OCI-LY1 (cell line): ENCODE results near the gene IFITM2.
"Not testable (repeated sequence)": the region's sequence is repeated elsewhere in the genome, so short reads cannot be mapped to it uniquely, and the experiment has no call there.

Experiments used
- H2AFZ ChIP-seq: fragments of 200-600 bp; sonication (generic), shearing (Covaris generic); 2 replicates; pipeline ENCODE4 v1.6.0; 2014; ENCODE audit warnings: antibody characterized with exemption, mild to moderate bottlenecking, low read length
- H3F3A ChIP-seq: fragments of 200-600 bp; sonication (generic), shearing (Covaris generic); 2 replicates; pipeline ENCODE4 v1.6.0; 2014; ENCODE audit warnings: mild to moderate bottlenecking, antibody characterized with exemption, low read length, moderate library complexity; ENCODE audit not compliant: insufficient read depth
- H3K27ac ChIP-seq: fragments of 200-600 bp; sonication (generic); 2 replicates; pipeline ENCODE4 v1.5.1; 2014; ENCODE audit warnings: low read length, mixed run types, mild to moderate bottlenecking, low read depth; ENCODE audit not compliant: poor library complexity, severe bottlenecking
- H3K27me3 ChIP-seq: fragments of 200-600 bp; sonication (generic); 2 replicates; pipeline ENCODE4 v1.6.0; 2014; ENCODE audit warnings: antibody characterized with exemption, mild to moderate bottlenecking, low read length, moderate library complexity; ENCODE audit not compliant: insufficient read depth
- H3K36me3 ChIP-seq: fragments of 200-600 bp; sonication (generic); 2 replicates; pipeline ENCODE4 v1.6.1; 2014; ENCODE audit warnings: mild to moderate bottlenecking, antibody characterized with exemption, low read length, moderate library complexity, mixed read lengths; ENCODE audit not compliant: insufficient read depth
- H3K4me1 ChIP-seq: fragments of 200-600 bp; sonication (generic); 2 replicates; pipeline ENCODE4 v1.5.1; 2014; ENCODE audit warnings: mild to moderate bottlenecking, low read length, moderate library complexity; ENCODE audit not compliant: insufficient read depth, severe bottlenecking
- H3K4me2 ChIP-seq: fragments of 200-600 bp; sonication (generic), shearing (Covaris generic); 2 replicates; pipeline ENCODE4 v1.6.1; 2014; ENCODE audit warnings: low read length
- H3K4me3 ChIP-seq: fragments of 200-600 bp; sonication (generic); 2 replicates; pipeline ENCODE4 v1.5.1; 2014; ENCODE audit warnings: low read length, low read depth, mild to moderate bottlenecking, mixed read lengths; ENCODE audit not compliant: poor library complexity, severe bottlenecking
- H3K79me2 ChIP-seq: fragments of 200-600 bp; shearing (Covaris generic); 2 replicates; pipeline ENCODE4 v1.6.1; 2016; ENCODE audit warnings: mixed run types, low read length, mixed read lengths; ENCODE audit not compliant: insufficient read depth
- H3K9ac ChIP-seq: fragments of 200-600 bp; sonication (generic), shearing (Covaris generic); 2 replicates; pipeline ENCODE4 v1.6.1; 2014; ENCODE audit warnings: mild to moderate bottlenecking, low read length, mixed read lengths
- H3K9me2 ChIP-seq: fragments of 200-600 bp; sonication (generic), shearing (Covaris generic); 2 replicates; pipeline ENCODE4 v1.6.1; 2014; ENCODE audit warnings: low read depth, mild to moderate bottlenecking, low read length, mixed read lengths
- H3K9me3 ChIP-seq: fragments of 200-600 bp; shearing (Covaris generic); 2 replicates; pipeline ENCODE4 v1.6.1; 2014; ENCODE audit warnings: low read length, mixed read lengths
- H4K20me1 ChIP-seq: fragments of 200-600 bp; sonication (generic), shearing (Covaris generic); 2 replicates; pipeline ENCODE4 v1.6.0; 2016; ENCODE audit warnings: mild to moderate bottlenecking, low read length; ENCODE audit not compliant: insufficient read depth
- EZH2 ChIP-seq: fragments of 200-600 bp; sonication (generic), shearing (Covaris generic); IDR thresholded peaks from 2 replicates; pipeline ENCODE4 v1.8.0; 2017; ENCODE audit warnings: borderline replicate concordance, mixed run types, mild to moderate bottlenecking, antibody characterized with exemption, low read length, moderate library complexity, mixed read lengths
- TF ChIP-seq, protein P1 (sequence below): fragments of 200-600 bp; sonication (generic), shearing (Covaris generic); IDR thresholded peaks from 2 replicates; pipeline ENCODE4 v1.5.1; 2017; ENCODE audit warnings: mild to moderate bottlenecking, antibody characterized with exemption, low read length, moderate library complexity, mixed read lengths

The IFITM2 gene

DNA sequence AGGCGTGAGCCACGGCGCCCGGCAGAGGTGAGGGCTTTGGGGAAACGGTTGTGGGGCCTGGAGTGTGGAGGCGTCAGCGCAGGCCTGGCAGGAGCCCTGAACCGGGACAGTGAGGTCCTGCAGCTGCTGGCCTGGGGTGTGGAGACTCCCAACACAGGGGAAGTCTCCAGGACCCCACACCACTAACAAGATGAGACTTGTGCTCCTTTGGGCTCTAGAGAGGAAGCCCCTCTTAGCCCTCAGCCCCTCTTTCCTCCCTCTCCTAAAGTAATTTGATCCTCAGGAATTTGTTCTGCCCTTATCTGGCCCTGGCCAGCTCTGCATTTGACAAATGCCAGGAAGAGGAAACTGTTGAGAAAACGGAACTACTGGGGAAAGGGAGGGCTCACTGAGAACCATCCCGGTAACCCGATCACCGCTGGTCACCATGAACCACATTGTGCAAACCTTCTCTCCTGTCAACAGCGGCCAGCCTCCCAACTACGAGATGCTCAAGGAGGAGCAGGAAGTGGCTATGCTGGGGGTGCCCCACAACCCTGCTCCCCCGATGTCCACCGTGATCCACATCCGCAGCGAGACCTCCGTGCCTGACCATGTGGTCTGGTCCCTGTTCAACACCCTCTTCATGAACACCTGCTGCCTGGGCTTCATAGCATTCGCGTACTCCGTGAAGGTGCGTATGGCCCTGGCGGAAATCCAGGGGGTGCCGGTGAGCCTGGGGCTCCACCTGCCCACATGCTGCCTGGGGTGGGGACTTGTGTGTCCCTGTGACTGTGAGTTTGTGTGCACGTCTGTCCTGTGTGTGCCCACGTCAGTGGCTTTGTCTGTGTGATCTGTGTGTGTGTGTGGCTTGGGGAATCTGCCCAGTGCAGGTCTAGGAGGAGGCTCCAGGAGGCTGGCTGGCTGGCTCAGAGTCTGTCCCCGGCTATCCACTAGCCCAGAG lies at the start of gene IFITM2:
Gene IFITM2 (plus strand): TSS at position 51 of the 943 bp plus-strand sequence. CDS start 377 bp downstream, at position 428.
- H3K27ac ChIP-seq, H4K20me1 ChIP-seq, H3K36me3 ChIP-seq, H2AFZ ChIP-seq, H3K27me3 ChIP-seq, H3K4me1 ChIP-seq, H3F3A ChIP-seq, H3K9me3 ChIP-seq, H3K79me2 ChIP-seq, H3K9me2 ChIP-seq: not testable (repeated sequence)
- peak within 1 kb of the TSS; percentile 18; the same call in 1 of the 2 replicates for H3K9ac ChIP-seq
- peak within 1 kb of the TSS; percentile 50 for H3K4me3 ChIP-seq
- peak within 1 kb of the TSS; percentile 42; the same call in 1 of the 2 replicates for H3K4me2 ChIP-seq

DNA sequence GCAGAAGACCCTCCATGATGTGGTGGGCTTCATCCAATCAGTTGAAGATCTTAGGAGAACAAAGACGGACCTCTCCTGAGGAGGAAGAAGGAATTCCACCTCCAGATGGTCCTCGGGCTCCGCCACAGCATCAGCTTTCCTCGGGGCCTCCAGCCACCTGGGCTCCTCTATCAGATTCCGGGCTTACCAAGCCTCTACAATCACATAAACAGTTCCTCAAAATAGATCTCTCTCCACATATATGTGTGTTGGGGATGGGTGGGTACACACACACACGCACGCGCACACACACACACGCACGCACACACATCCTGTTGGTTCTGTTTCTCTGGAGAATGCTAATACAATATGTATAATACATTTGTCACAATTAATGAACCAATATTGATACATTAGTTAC lies 48.2 kb upstream of the IFITM2 start:
- Histone ChIP-seq H3K79me2 (no peaks in the 10 kb centered on the region), H3K4me2 (no peak overlapping the region), H3K4me1 (peaks cover 16% of the 10 kb centered on the region), H4K20me1 (no peaks in the 10 kb centered on the region), H3K9me3 (0 out of 2 replicates have a peak, but pooled peaks cover 4% of the 10 kb centered on the region), H2AFZ (no peak overlapping the region), H3K27me3 (no peaks in the 10 kb centered on the region), H3K9ac (no peak overlapping the region), H3F3A (no peaks in the 10 kb centered on the region; the same call in 1 of the 2 replicates), H3K9me2 (no peaks in the 10 kb centered on the region), H3K27ac (no peak overlapping the region), H3K4me3 (no peak overlapping the region), H3K36me3 (no peaks in the 10 kb centered on the region)
- no peak for TF ChIP-seq EZH2
- TF ChIP-seq, protein P1, sequence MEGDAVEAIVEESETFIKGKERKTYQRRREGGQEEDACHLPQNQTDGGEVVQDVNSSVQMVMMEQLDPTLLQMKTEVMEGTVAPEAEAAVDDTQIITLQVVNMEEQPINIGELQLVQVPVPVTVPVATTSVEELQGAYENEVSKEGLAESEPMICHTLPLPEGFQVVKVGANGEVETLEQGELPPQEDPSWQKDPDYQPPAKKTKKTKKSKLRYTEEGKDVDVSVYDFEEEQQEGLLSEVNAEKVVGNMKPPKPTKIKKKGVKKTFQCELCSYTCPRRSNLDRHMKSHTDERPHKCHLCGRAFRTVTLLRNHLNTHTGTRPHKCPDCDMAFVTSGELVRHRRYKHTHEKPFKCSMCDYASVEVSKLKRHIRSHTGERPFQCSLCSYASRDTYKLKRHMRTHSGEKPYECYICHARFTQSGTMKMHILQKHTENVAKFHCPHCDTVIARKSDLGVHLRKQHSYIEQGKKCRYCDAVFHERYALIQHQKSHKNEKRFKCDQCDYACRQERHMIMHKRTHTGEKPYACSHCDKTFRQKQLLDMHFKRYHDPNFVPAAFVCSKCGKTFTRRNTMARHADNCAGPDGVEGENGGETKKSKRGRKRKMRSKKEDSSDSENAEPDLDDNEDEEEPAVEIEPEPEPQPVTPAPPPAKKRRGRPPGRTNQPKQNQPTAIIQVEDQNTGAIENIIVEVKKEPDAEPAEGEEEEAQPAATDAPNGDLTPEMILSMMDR, result no peak

DNA sequence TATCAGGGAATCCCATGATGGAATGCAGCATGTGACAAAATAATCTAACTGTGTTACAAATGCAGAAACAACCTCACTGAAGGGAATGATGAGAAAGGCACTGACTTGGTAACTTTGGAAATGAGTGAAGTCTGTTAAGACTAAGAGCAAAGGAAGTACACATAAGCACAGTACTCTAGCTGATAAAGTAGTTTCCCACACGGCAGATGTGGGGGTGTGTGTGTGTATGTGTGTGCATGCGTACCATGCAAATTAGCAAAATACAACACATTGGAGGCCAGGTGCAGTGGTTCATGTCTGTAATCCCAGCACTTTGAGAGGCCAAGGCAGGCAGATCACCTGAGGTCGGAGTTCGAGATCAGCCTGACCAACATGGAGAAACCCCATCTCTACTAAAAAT lies 46.0 kb upstream of the IFITM2 start:
- Histone ChIP-seq H3K9me2 (no peaks in the 10 kb centered on the region), H3K27me3 (no peaks in the 10 kb centered on the region), H3K4me1 (peaks cover 16% of the 10 kb centered on the region), H3K9me3 (peaks cover 7% of the 10 kb centered on the region; the same call in 1 of the 2 replicates), H3K36me3 (no peaks in the 10 kb centered on the region), H3F3A (peaks cover 1% of the 10 kb centered on the region), H3K9ac (no peak overlapping the region), H3K27ac (no peak overlapping the region), H4K20me1 (no peaks in the 10 kb centered on the region), H3K4me3 (no peak overlapping the region), H3K4me2 (no peak overlapping the region), H2AFZ (no peak overlapping the region), H3K79me2 (no peaks in the 10 kb centered on the region)
- TF ChIP-seq, protein P1, result no peak
- TF ChIP-seq EZH2, result no peak
